ENCODE data around the gene ABI2. TPM values are rescaled to one million over a fixed set of nuclear protein-coding genes. Genes with fewer than 3 reads are reported as not detected.

Gene ABI2
- total and polyA plus RNA-seq, 2 experiments from 2014 or later, result 28.0 to 88.3 TPM

GRCh38 chr2:203395858-203396257 lies 67.7 kb downstream of the ABI2 start:
- Histone ChIP-seq H3K79me2 (ENCODE audit: insufficient read depth) (peaks cover 32% of the 10 kb centered on the region), H3K9me2 (ENCODE audit: insufficient read depth) (no peaks in the 10 kb centered on the region), H3K27me3 (replicated peaks; ENCODE audit: insufficient read depth) (no peaks in the 10 kb centered on the region), H3K36me3 (ENCODE audit: low read depth) (peaks cover 41% of the 10 kb centered on the region), H3K4me3 (no peak overlapping the region), H3K4me2 (ENCODE audit: unreplicated experiment) (no peak overlapping the region), H3K27ac (no peak overlapping the region), H4K20me1 (ENCODE audit: insufficient read depth) (no peaks in the 10 kb centered on the region), H3K9ac (no peak overlapping the region), H3K9me3 (ENCODE audit: low read depth) (no peaks in the 10 kb centered on the region), H2AFZ (no peak overlapping the region), H3K4me1 (ENCODE audit: insufficient read depth) (peaks cover 9% of the 10 kb centered on the region), H3F3A (ENCODE audit: insufficient read depth) (peaks cover 23% of the 10 kb centered on the region)
- in situ Hi-C loops (cut with MboI), result no loop called here
- DNase-seq, result no peak
- TF ChIP-seq EZH2 (IDR thresholded peaks at IDR 0.05; ENCODE audit: insufficient read depth, poor library complexity, severe bottlenecking) (no peak), EZH2phosphoT487 (IDR thresholded peaks at IDR 0.05; ENCODE audit: insufficient read depth, low read depth) (no peak)
- WGBS, 2 experiments (ENCODE audit: low coverage in 1 of 2, low lambda C conversion rate in 2 of 2, missing lambda C conversion rate in 2 of 2), result 94 to 99% methylated on average over 2 of the region's 2 CpGs

- WGBS, 2 experiments (ENCODE audit: low coverage in 1 of 2, low lambda C conversion rate in 2 of 2, missing lambda C conversion rate in 2 of 2), result 8 to 17% methylated on average over 1 of the region's 1 CpG
- TF ChIP-seq EZH2 (IDR thresholded peaks at IDR 0.05; ENCODE audit: insufficient read depth, poor library complexity, severe bottlenecking) (no peak), EZH2phosphoT487 (IDR thresholded peaks at IDR 0.05; ENCODE audit: insufficient read depth, low read depth) (no peak)
Measured at GRCh38 chr2:203396667-203397066, 68.5 kb downstream of the ABI2 start.

GRCh38 chr2:203399031-203399430 lies 70.8 kb downstream of the ABI2 start:
- no peak overlapping the region for H3K9ac ChIP-seq
- peaks cover 46% of the 10 kb centered on the region for H3K36me3 ChIP-seq (ENCODE audit: low read depth)
- H3K27ac ChIP-seq, result no peak overlapping the region
- WGBS, 2 experiments (ENCODE audit: low coverage in 1 of 2, low lambda C conversion rate in 2 of 2, missing lambda C conversion rate in 2 of 2), result 94% methylated on average over 1 of the region's 1 CpG
- TF ChIP-seq EZH2phosphoT487 (IDR thresholded peaks at IDR 0.05; ENCODE audit: insufficient read depth, low read depth), result no peak
- TF ChIP-seq EZH2 (IDR thresholded peaks at IDR 0.05; ENCODE audit: insufficient read depth, poor library complexity, severe bottlenecking), result no peak
- no peak overlapping the region for H3K4me3 ChIP-seq
- peak; percentile 36 for DNase-seq
- peaks cover 39% of the 10 kb centered on the region for H3K4me1 ChIP-seq (ENCODE audit: insufficient read depth)
- no peaks in the 10 kb centered on the region for H3K9me3 ChIP-seq (ENCODE audit: low read depth)
- in situ Hi-C loops (cut with MboI), result no loop called here
- H3K9me2 ChIP-seq (ENCODE audit: insufficient read depth), result no peaks in the 10 kb centered on the region
- no peak overlapping the region for H3K4me2 ChIP-seq (ENCODE audit: unreplicated experiment)
- H3F3A ChIP-seq (ENCODE audit: insufficient read depth), result peaks cover 50% of the 10 kb centered on the region
- H3K79me2 ChIP-seq (ENCODE audit: insufficient read depth), result peaks cover 22% of the 10 kb centered on the region
- no peaks in the 10 kb centered on the region for H3K27me3 ChIP-seq (replicated peaks; ENCODE audit: insufficient read depth)
- H2AFZ ChIP-seq, result no peak overlapping the region
- H4K20me1 ChIP-seq (ENCODE audit: insufficient read depth), result no peaks in the 10 kb centered on the region

More at GRCh38 chr2:203396667-203397066, 68.5 kb downstream of the ABI2 start:
- Histone ChIP-seq H3K27me3 (replicated peaks; ENCODE audit: insufficient read depth) (no peaks in the 10 kb centered on the region), H3K4me2 (ENCODE audit: unreplicated experiment) (no peak overlapping the region), H3K27ac (no peak overlapping the region), H2AFZ (no peak overlapping the region), H3K4me1 (ENCODE audit: insufficient read depth) (peaks cover 17% of the 10 kb centered on the region), H3K36me3 (ENCODE audit: low read depth) (peaks cover 41% of the 10 kb centered on the region), H3K4me3 (no peak overlapping the region), H3K9me3 (ENCODE audit: low read depth) (no peaks in the 10 kb centered on the region), H3K9me2 (ENCODE audit: insufficient read depth) (no peaks in the 10 kb centered on the region), H3K79me2 (ENCODE audit: insufficient read depth) (peaks cover 28% of the 10 kb centered on the region), H3F3A (ENCODE audit: insufficient read depth) (peaks cover 29% of the 10 kb centered on the region), H4K20me1 (ENCODE audit: insufficient read depth) (no peaks in the 10 kb centered on the region), H3K9ac (no peak overlapping the region)
- in situ Hi-C loops (cut with MboI), result no loop called here
- no peak for DNase-seq

- WGBS, 2 experiments (ENCODE audit: low coverage in 1 of 2, low lambda C conversion rate in 2 of 2, missing lambda C conversion rate in 2 of 2), result 98 to 100% methylated on average over 2 of the region's 2 CpGs
- no peaks in the 10 kb centered on the region for H4K20me1 ChIP-seq (ENCODE audit: insufficient read depth)
- DNase-seq, result peak; percentile 28
- peak overlapping the region; percentile 44 for H3K4me2 ChIP-seq (ENCODE audit: unreplicated experiment)
- no peaks in the 10 kb centered on the region for H3K9me3 ChIP-seq (ENCODE audit: low read depth)
- H3K9me2 ChIP-seq (ENCODE audit: insufficient read depth), result no peaks in the 10 kb centered on the region
- no peak overlapping the region for H3K9ac ChIP-seq
- H3F3A ChIP-seq (ENCODE audit: insufficient read depth), result peaks cover 60% of the 10 kb centered on the region
- no peak overlapping the region for H3K4me3 ChIP-seq
- peak overlapping the region; percentile 43 for H3K27ac ChIP-seq
- H2AFZ ChIP-seq, result no peak overlapping the region
- TF ChIP-seq EZH2phosphoT487 (IDR thresholded peaks at IDR 0.05; ENCODE audit: insufficient read depth, low read depth), result no peak
- H3K36me3 ChIP-seq (ENCODE audit: low read depth), result peaks cover 29% of the 10 kb centered on the region
- peaks cover 58% of the 10 kb centered on the region for H3K4me1 ChIP-seq (ENCODE audit: insufficient read depth)
- peaks cover 12% of the 10 kb centered on the region; the same call in 1 of the 2 replicates for H3K79me2 ChIP-seq (ENCODE audit: insufficient read depth)
- in situ Hi-C loops (cut with MboI), result no loop called here
- no peaks in the 10 kb centered on the region for H3K27me3 ChIP-seq (replicated peaks; ENCODE audit: insufficient read depth)
Measured at GRCh38 chr2:203400805-203401585, 72.8 kb downstream of the ABI2 start.

Measured in GM23248 (cell line).